Upper lobe of right lung (tissue), 1 donor: ENCODE results near the gene PLPPR3. TPM values are rescaled to one million over a fixed set of nuclear protein-coding genes. Genes with fewer than 3 reads are reported as not detected.
"Not testable (repeated sequence)": the region's sequence is repeated elsewhere in the genome, so short reads cannot be mapped to it uniquely, and the experiment has no call there.

Source experiments
- ATAC-seq: fragments of 200-7000 bp; cut with Tn5 transposase; one replicate; pipeline ENCODE4 v1.9.1; 2020; ENCODE audit warnings: mild to moderate bottlenecking, moderate library complexity
- DNase-seq: peaks from one replicate; pipeline ENCODE4 v3.0.0-alpha.2; 2020
- H3K27ac ChIP-seq: fragments of 200-600 bp; one replicate; pipeline ENCODE4 v1.8.0; 2022
- H3K27me3 ChIP-seq: fragments of 200-600 bp; one replicate; pipeline ENCODE4 v1.8.0; 2022; ENCODE audit warnings: mild to moderate bottlenecking
- H3K36me3 ChIP-seq: fragments of 200-600 bp; one replicate; pipeline ENCODE4 v1.8.0; 2022
- H3K4me1 ChIP-seq: fragments of 200-600 bp; one replicate; pipeline ENCODE4 v1.8.0; 2022
- H3K4me3 ChIP-seq: fragments of 200-600 bp; one replicate; pipeline ENCODE4 v1.8.0; 2022; ENCODE audit warnings: mild to moderate bottlenecking
- H3K9me3 ChIP-seq: fragments of 200-600 bp; one replicate; pipeline ENCODE4 v1.8.0; 2022
- CTCF ChIP-seq: fragments of 200-600 bp; IDR thresholded peaks from one replicate; pipeline ENCODE4 v1.8.0; 2022; ENCODE audit warnings: antibody characterized with exemption
- intact Hi-C: fragments of 100-400 bp; cut with DNase I; formaldehyde crosslinking; loops from one replicate; pipeline ENCODE4 v1.11.0; 2022
- total RNA-seq: library from RNA; stranded (reverse); fragmentation: NEBNext Ultra II Directional; extraction: Animal tissue kit (Norgen Biotek cat#: 25700); gene quantifications from one replicate; pipeline ENCODE4 v1.2.1, GENCODE V29; 2021
- donor health status: DM: no; HTN: yes; CAD: no; lungs with severe emphysema.

Gene PLPPR3
- total RNA-seq, 1 donor from 2014 or later: 0.46 TPM

GRCh38 chr19:858284-858683 is 36.5 kb upstream of the PLPPR3 start:
- no peaks in the 10 kb centered on the region for H3K36me3 ChIP-seq
- peaks cover 2% of the 10 kb centered on the region for H3K27me3 ChIP-seq
- no peak for DNase-seq
- intact Hi-C loops: loop anchor here (5.0 to 10.0 kb wide), 2 partner anchors 59 to 93 kb away; partner anchors contain the start of gene KISS1R
- no peak overlapping the region for H3K27ac ChIP-seq
- ATAC-seq: no peak
- peaks cover 12% of the 10 kb centered on the region for H3K4me1 ChIP-seq
- H3K4me3 ChIP-seq: no peak overlapping the region
- no peak for TF ChIP-seq CTCF
- H3K9me3 ChIP-seq: no peaks in the 10 kb centered on the region

- intact Hi-C loops: loop anchor here (5.0 to 10.0 kb wide), 2 partner anchors 62 to 91 kb away; partner anchors contain the start of gene KISS1R
These were observed 33.9 kb upstream of the PLPPR3 start for GRCh38 chr19:855566-856120.

GRCh38 chr19:855142-855541 is 33.4 kb upstream of the PLPPR3 start:
- DNase-seq (no peak), ATAC-seq (no peak)
- no peaks in the 10 kb centered on the region for H3K36me3 ChIP-seq
- H3K9me3 ChIP-seq: no peaks in the 10 kb centered on the region
- H3K27me3 ChIP-seq: peaks cover 19% of the 10 kb centered on the region
- H3K27ac ChIP-seq: no peak overlapping the region
- TF ChIP-seq CTCF: no peak
- H3K4me1 ChIP-seq: peaks cover 21% of the 10 kb centered on the region
- intact Hi-C loops: loop anchor here (5.0 to 10.0 kb wide), 2 partner anchors 62 to 90 kb away; partner anchors contain the start of gene KISS1R
- no peak overlapping the region for H3K4me3 ChIP-seq

More at GRCh38 chr19:855566-856120, 33.9 kb upstream of the PLPPR3 start:
- no peak for TF ChIP-seq CTCF
- H3K9me3 ChIP-seq: no peaks in the 10 kb centered on the region
- ATAC-seq: no peak
- H3K36me3 ChIP-seq: no peaks in the 10 kb centered on the region
- no peak overlapping the region for H3K27ac ChIP-seq
- no peak overlapping the region for H3K4me3 ChIP-seq
- H3K4me1 ChIP-seq: peaks cover 17% of the 10 kb centered on the region
- peak; percentile 65 for DNase-seq
- H3K27me3 ChIP-seq: peaks cover 19% of the 10 kb centered on the region

GRCh38 chr19:854549-854948 is 32.8 kb upstream of the PLPPR3 start:
- H3K36me3 ChIP-seq: no peaks in the 10 kb centered on the region
- intact Hi-C loops: loop anchor here (10.0 kb wide), 1 partner anchor 90 kb away; no protein-coding TSS in a partner anchor
- H3K27me3 ChIP-seq: peaks cover 19% of the 10 kb centered on the region
- TF ChIP-seq CTCF: no peak
- H3K9me3 ChIP-seq: no peaks in the 10 kb centered on the region
- no peak overlapping the region for H3K4me3 ChIP-seq
- no peak overlapping the region for H3K27ac ChIP-seq
- no peak for ATAC-seq
- DNase-seq: no peak
- H3K4me1 ChIP-seq: peaks cover 17% of the 10 kb centered on the region

GRCh38 chr19:853614-854220 is 32.0 kb upstream of the PLPPR3 start:
- not testable (repeated sequence) for ATAC-seq, DNase-seq, H3K9me3 ChIP-seq, H3K36me3 ChIP-seq, H3K4me1 ChIP-seq, H3K27ac ChIP-seq, H3K4me3 ChIP-seq
- peaks cover 19% of the 10 kb centered on the region for H3K27me3 ChIP-seq
- intact Hi-C loops: loop anchor here (10.0 kb wide), 1 partner anchor 89 kb away; no protein-coding TSS in a partner anchor

- Histone ChIP-seq H3K27me3 (peaks cover 19% of the 10 kb centered on the region), H3K9me3 (no peaks in the 10 kb centered on the region), H3K27ac (no peak overlapping the region), H3K36me3 (no peaks in the 10 kb centered on the region), H3K4me3 (no peak overlapping the region), H3K4me1 (peaks cover 9% of the 10 kb centered on the region)
- no peak for DNase-seq
- TF ChIP-seq CTCF: no peak
- no peak for ATAC-seq
- intact Hi-C loops: loop anchor here (10.0 kb wide), 1 partner anchor 88 kb away; no protein-coding TSS in a partner anchor
These were observed 31.3 kb upstream of the PLPPR3 start for GRCh38 chr19:853014-853585.
